ENCODE data around the gene RCAN1. TPM values are rescaled to one million over a fixed set of nuclear protein-coding genes. Genes with fewer than 3 reads are reported as not detected.

RCAN1 gene
- polyA plus RNA-seq, 1 donor (not counting 4 experiments of a cell fraction or from before 2014, with no cell fraction given) = 21.3 TPM

DNA sequence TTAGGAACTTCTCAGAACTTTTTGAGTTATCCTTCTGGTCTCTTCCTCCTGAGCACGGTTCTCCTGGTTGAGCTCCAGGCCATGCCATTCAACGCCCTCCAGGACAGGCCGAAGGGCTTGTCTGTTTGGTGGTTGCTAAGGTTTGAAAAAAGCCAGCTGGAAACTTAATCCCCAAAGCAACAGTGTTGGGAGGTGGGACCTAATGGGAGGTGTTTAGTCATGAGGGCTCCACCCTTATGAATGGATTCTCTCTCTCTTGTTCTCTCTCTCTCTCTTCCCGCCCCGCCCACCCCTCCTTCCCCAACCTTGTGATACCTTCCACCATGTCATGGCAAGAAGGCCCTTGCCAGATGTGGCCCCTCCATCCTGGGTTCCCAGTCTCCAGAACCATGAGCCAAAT, 103.7 kb downstream of the RCAN1 start:
- DNase-seq (ENCODE audit: low read depth, low spot score) (no peak), FAIRE-seq (no peak)
- TF ChIP-seq EZH2 (IDR thresholded peaks at IDR 0.05; ENCODE audit: low read length) = no peak
- Histone ChIP-seq H3K4me1 (ENCODE audit: control insufficient read depth, extremely low read depth, insufficient read depth, low read length) (no peaks in the 10 kb centered on the region), H3K27me3 (ENCODE audit: control insufficient read depth, extremely low read depth, insufficient read depth, low read length) (no peaks in the 10 kb centered on the region), H4K20me1 (ENCODE audit: control insufficient read depth, extremely low read depth, insufficient read depth, low read length) (no peaks in the 10 kb centered on the region), H3K9me1 (ENCODE audit: control insufficient read depth, extremely low read depth, insufficient read depth, low read length) (no peaks in the 10 kb centered on the region), H2AFZ (ENCODE audit: control insufficient read depth, low read length) (no peak overlapping the region), H3K4me3 (ENCODE audit: control insufficient read depth in 2 of 3, extremely low read depth in 1 of 3, insufficient read depth in 2 of 3, low read depth in 1 of 3, low read length in 3 of 3) (no peak overlapping the region), H3K9ac (ENCODE audit: control insufficient read depth, extremely low read depth, insufficient read depth, low read length) (no peak overlapping the region), H3K36me3 (ENCODE audit: control insufficient read depth in 2 of 2, extremely low read depth in 1 of 2, insufficient read depth in 2 of 2, low read length in 2 of 2) (no peaks in the 10 kb centered on the region), H3K4me2 (ENCODE audit: control insufficient read depth, extremely low read depth, insufficient read depth, low read depth, low read length) (no peak overlapping the region), H3K9me3 (ENCODE audit: control insufficient read depth, low read depth, low read length) (no peaks in the 10 kb centered on the region), H3K27ac (ENCODE audit: control insufficient read depth, insufficient read depth, low read length) (no peak overlapping the region), H3K79me2 (ENCODE audit: control insufficient read depth, insufficient read depth, low read length) (no peaks in the 10 kb centered on the region)
- dilution Hi-C loops (cut with MboI; ENCODE audit: extremely low pct_ligation_motif_present, low sequenced_read_pairs) = no loop called here

DNA sequence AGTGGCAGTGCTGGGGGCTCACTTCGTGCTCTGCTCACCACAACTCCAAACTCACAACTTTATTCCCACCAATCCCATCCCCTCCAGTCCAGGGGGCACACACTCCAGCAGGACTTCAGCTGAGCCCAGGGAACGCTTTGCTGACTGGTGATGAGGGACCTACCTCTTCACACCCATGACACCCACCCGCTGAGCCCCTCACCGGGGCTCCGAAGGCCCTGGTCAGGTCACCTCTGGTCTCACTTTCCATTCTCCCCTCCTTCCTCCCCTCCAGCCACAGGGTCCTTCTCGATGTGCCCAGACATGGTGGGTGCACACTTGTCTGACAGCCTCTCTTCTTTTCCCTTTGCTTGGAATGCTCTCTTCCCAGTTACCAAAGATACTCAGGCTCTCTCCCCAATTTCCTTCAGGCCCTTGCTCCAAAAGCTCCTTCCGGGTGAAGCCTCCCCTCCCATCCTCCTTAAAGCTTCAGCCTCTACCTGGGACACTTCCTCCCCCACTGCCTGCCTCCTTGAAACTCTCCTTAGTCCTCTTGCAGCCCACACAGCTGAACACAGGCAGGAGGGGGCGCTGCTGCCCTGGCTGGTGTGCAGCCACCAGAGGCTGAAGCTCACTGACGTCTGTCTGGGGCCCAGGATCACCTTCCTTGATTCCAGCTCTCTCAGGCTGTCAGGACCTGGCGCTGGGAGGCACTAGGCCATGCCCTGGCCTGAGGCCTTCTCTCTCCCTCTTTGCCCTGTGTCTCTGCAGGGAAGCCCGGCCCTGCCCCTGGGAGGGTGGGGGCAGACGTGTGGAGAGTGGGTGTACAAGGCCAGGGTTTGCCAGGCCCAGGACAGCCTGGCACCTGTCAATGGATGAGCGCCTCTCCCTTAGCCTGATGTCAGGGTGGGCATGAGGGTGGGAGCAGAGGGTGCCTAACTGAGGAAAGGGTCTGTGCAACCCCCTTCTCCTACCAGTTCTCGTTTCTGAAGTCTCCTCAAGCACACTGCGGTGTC, 104.5 kb downstream of the RCAN1 start:
- Histone ChIP-seq H3K4me1 (ENCODE audit: control insufficient read depth, extremely low read depth, insufficient read depth, low read length) (no peaks in the 10 kb centered on the region), H3K4me3 (ENCODE audit: control insufficient read depth in 2 of 3, extremely low read depth in 1 of 3, insufficient read depth in 2 of 3, low read depth in 1 of 3, low read length in 3 of 3) (no peak overlapping the region), H3K9ac (ENCODE audit: control insufficient read depth, extremely low read depth, insufficient read depth, low read length) (no peak overlapping the region), H4K20me1 (ENCODE audit: control insufficient read depth, extremely low read depth, insufficient read depth, low read length) (no peaks in the 10 kb centered on the region), H3K9me1 (ENCODE audit: control insufficient read depth, extremely low read depth, insufficient read depth, low read length) (no peaks in the 10 kb centered on the region), H3K27ac (ENCODE audit: control insufficient read depth, insufficient read depth, low read length) (no peak overlapping the region), H3K9me3 (ENCODE audit: control insufficient read depth, low read depth, low read length) (no peaks in the 10 kb centered on the region), H3K27me3 (ENCODE audit: control insufficient read depth, extremely low read depth, insufficient read depth, low read length) (no peaks in the 10 kb centered on the region), H2AFZ (ENCODE audit: control insufficient read depth, low read length) (no peak overlapping the region), H3K4me2 (ENCODE audit: control insufficient read depth, extremely low read depth, insufficient read depth, low read depth, low read length) (no peak overlapping the region), H3K36me3 (ENCODE audit: control insufficient read depth in 2 of 2, extremely low read depth in 1 of 2, insufficient read depth in 2 of 2, low read length in 2 of 2) (no peaks in the 10 kb centered on the region), H3K79me2 (ENCODE audit: control insufficient read depth, insufficient read depth, low read length) (no peaks in the 10 kb centered on the region)
- TF ChIP-seq, protein P1, sequence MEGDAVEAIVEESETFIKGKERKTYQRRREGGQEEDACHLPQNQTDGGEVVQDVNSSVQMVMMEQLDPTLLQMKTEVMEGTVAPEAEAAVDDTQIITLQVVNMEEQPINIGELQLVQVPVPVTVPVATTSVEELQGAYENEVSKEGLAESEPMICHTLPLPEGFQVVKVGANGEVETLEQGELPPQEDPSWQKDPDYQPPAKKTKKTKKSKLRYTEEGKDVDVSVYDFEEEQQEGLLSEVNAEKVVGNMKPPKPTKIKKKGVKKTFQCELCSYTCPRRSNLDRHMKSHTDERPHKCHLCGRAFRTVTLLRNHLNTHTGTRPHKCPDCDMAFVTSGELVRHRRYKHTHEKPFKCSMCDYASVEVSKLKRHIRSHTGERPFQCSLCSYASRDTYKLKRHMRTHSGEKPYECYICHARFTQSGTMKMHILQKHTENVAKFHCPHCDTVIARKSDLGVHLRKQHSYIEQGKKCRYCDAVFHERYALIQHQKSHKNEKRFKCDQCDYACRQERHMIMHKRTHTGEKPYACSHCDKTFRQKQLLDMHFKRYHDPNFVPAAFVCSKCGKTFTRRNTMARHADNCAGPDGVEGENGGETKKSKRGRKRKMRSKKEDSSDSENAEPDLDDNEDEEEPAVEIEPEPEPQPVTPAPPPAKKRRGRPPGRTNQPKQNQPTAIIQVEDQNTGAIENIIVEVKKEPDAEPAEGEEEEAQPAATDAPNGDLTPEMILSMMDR (optimal IDR thresholded peaks at IDR 0.05 in 1 of 3, IDR thresholded peaks at IDR 0.05 in 1 of 3, conservative IDR thresholded peaks at IDR 0.05 in 1 of 3; ENCODE audit: extremely low read depth in 1 of 3, insufficient read depth in 2 of 3, low read length in 3 of 3) = peak; percentile 67 to 97 (median 90)
- TF ChIP-seq EZH2 (IDR thresholded peaks at IDR 0.05; ENCODE audit: low read length) = no peak
- FAIRE-seq (peak; percentile 49), DNase-seq (ENCODE audit: low read depth, low spot score) (peak; percentile 17)
- dilution Hi-C loops (cut with MboI; ENCODE audit: extremely low pct_ligation_motif_present, low sequenced_read_pairs) = no loop called here
